ENCODE data around the gene RNLS. TPM values are rescaled to one million over a fixed set of nuclear protein-coding genes. Genes with fewer than 3 reads are reported as not detected.

Gene RNLS
- total and polyA plus RNA-seq, 8 donors, result 2.5 to 6.4 (median 5.9) TPM

- intact Hi-C loops (cut with DNase I), result no loop called here
- ATAC-seq (no peak), FAIRE-seq (no peak), DNase-seq (no peak)
- Histone ChIP-seq H3K36me3 (no peaks in the 10 kb centered on the region), H3K4me3 (no peak overlapping the region), H3K27ac (no peak overlapping the region), H3K27me3 (no peaks in the 10 kb centered on the region), H3K4me1 (no peaks in the 10 kb centered on the region), H3K9me3 (no peaks in the 10 kb centered on the region)
- WGBS, 2 donors, result 96% methylated on average over 1 of the region's 1 CpG
- TF ChIP-seq CTCF (IDR thresholded peaks at IDR 0.05), result no peak
Measured at GRCh38 chr10:88415533-88416130, 167.5 kb downstream of the RNLS start.

- H3K4me3 ChIP-seq, result no peak overlapping the region
- H3K36me3 ChIP-seq, result no peaks in the 10 kb centered on the region
- no peak for DNase-seq
- H3K27me3 ChIP-seq, result no peaks in the 10 kb centered on the region
- intact Hi-C loops (cut with DNase I), result no loop called here
- no peak for TF ChIP-seq CTCF (IDR thresholded peaks at IDR 0.05)
- H3K4me1 ChIP-seq, result no peaks in the 10 kb centered on the region
- H3K9me3 ChIP-seq, result no peaks in the 10 kb centered on the region
- WGBS, 2 donors, result 93 to 97% methylated on average over 3 of the region's 3 CpGs
- no peak for FAIRE-seq
- no peak overlapping the region for H3K27ac ChIP-seq
- ATAC-seq, result no peak
Measured at GRCh38 chr10:88413412-88413811, 169.7 kb downstream of the RNLS start.

- 90 to 91% methylated on average over 6 of the region's 6 CpGs for WGBS, 2 donors
- no peak overlapping the region for H3K27ac ChIP-seq
- intact Hi-C loops (cut with DNase I), result no loop called here
- FAIRE-seq (no peak), DNase-seq (no peak), ATAC-seq (no peak)
- no peaks in the 10 kb centered on the region for H3K9me3 ChIP-seq
- H3K27me3 ChIP-seq, result no peaks in the 10 kb centered on the region
- H3K36me3 ChIP-seq, result no peaks in the 10 kb centered on the region
- TF ChIP-seq CTCF (IDR thresholded peaks at IDR 0.05), result no peak
- no peaks in the 10 kb centered on the region for H3K4me1 ChIP-seq
- no peak overlapping the region for H3K4me3 ChIP-seq
Measured at GRCh38 chr10:88411772-88412349, 171.3 kb downstream of the RNLS start.

- Histone ChIP-seq H3K36me3 (no peaks in the 10 kb centered on the region), H3K4me3 (no peak overlapping the region), H3K27ac (no peak overlapping the region), H3K27me3 (no peaks in the 10 kb centered on the region), H3K4me1 (peaks cover 0 to 2% (median under 1%) of the 10 kb centered on the region in 3 donors), H3K9me3 (no peaks in the 10 kb centered on the region)
- WGBS, 2 donors, result 53 to 56% methylated on average over 1 of the region's 1 CpG
- ATAC-seq (no peak), DNase-seq (no peak), FAIRE-seq (peak; percentile 5)
- TF ChIP-seq CTCF (IDR thresholded peaks at IDR 0.05), result no peak
- intact Hi-C loops (cut with DNase I), result no loop called here
Measured at GRCh38 chr10:88409824-88410223, 173.3 kb downstream of the RNLS start.

GRCh38 chr10:88409236-88409635 is 173.9 kb downstream of the RNLS start:
- intact Hi-C loops (cut with DNase I), result no loop called here
- 95 to 99% methylated on average over 2 of the region's 2 CpGs for WGBS, 2 donors
- H3K36me3 ChIP-seq, result no peaks in the 10 kb centered on the region

More at GRCh38 chr10:88409236-88409635, 173.9 kb downstream of the RNLS start:
- peaks cover 0 to 7% (median 3%) of the 10 kb centered on the region in 3 donors for H3K4me1 ChIP-seq
- no peak overlapping the region for H3K4me3 ChIP-seq
- DNase-seq, result no peak
- no peaks in the 10 kb centered on the region for H3K9me3 ChIP-seq
- ATAC-seq, result no peak
- FAIRE-seq, result no peak
- no peak overlapping the region for H3K27ac ChIP-seq
- no peaks in the 10 kb centered on the region for H3K27me3 ChIP-seq
- no peak for TF ChIP-seq CTCF (IDR thresholded peaks at IDR 0.05)
